HEK293 (cell line): ENCODE data around the gene RBM22.

ENCODE experiments used
- BCL6B ChIP-seq: fragments of 450-650 bp; formaldehyde crosslinking; IDR thresholded peaks from 2 replicates; pipeline ENCODE4 v1.5.1; 2017; ENCODE audit warnings: missing biosample characterization, missing genetic modification characterization
- ELK4 ChIP-seq: IDR thresholded peaks from 2 replicates; pipeline ENCODE4 v1.6.1; 2011; ENCODE audit warnings: mild to moderate bottlenecking, low read depth, low read length, borderline replicate concordance
- GLIS1 ChIP-seq: fragments of 450-650 bp; formaldehyde crosslinking; IDR thresholded peaks from 2 replicates; pipeline ENCODE4 v1.5.1; 2016; ENCODE audit warnings: missing biosample characterization, missing genetic modification characterization
- OSR2 ChIP-seq: fragments of 450-650 bp; formaldehyde crosslinking; IDR thresholded peaks from 2 replicates; pipeline ENCODE4 v1.5.1; 2016; ENCODE audit warnings: missing biosample characterization, missing genetic modification characterization
- PRDM2 ChIP-seq: fragments of 450-650 bp; formaldehyde crosslinking; IDR thresholded peaks from 2 replicates; pipeline ENCODE4 v1.5.1; 2016; ENCODE audit warnings: missing biosample characterization, missing genetic modification characterization, borderline replicate concordance
- PRDM6 ChIP-seq: fragments of 450-650 bp; formaldehyde crosslinking; IDR thresholded peaks from 2 replicates; pipeline ENCODE4 v1.5.1; 2017; ENCODE audit warnings: missing biosample characterization, missing genetic modification characterization
- ZBTB1 ChIP-seq: fragments of 450-650 bp; formaldehyde crosslinking; IDR thresholded peaks from 2 replicates; pipeline ENCODE4 v1.5.1; 2016; ENCODE audit warnings: missing biosample characterization, missing genetic modification characterization
- ZNF112 ChIP-seq: fragments of 450-650 bp; formaldehyde crosslinking; IDR thresholded peaks from 2 replicates; pipeline ENCODE4 v1.5.0; 2017; ENCODE audit warnings: missing biosample characterization, missing genetic modification characterization
- ZNF133 ChIP-seq: fragments of 450-650 bp; formaldehyde crosslinking; IDR thresholded peaks from 2 replicates; pipeline ENCODE4 v1.5.1; 2016; ENCODE audit warnings: missing biosample characterization, missing genetic modification characterization
- ZNF138 ChIP-seq: fragments of 450-650 bp; formaldehyde crosslinking; IDR thresholded peaks from 2 replicates; pipeline ENCODE4 v1.5.1; 2016; ENCODE audit warnings: missing biosample characterization, missing genetic modification characterization, borderline replicate concordance
- ZNF16 ChIP-seq: fragments of 450-650 bp; formaldehyde crosslinking; IDR thresholded peaks from 2 replicates; pipeline ENCODE4 v1.5.1; 2016; ENCODE audit warnings: low read depth, missing biosample characterization, missing genetic modification characterization
- ZNF211 ChIP-seq: fragments of 450-650 bp; formaldehyde crosslinking; IDR thresholded peaks from 2 replicates; pipeline ENCODE4 v1.5.1; 2016; ENCODE audit warnings: low read depth, missing biosample characterization, missing genetic modification characterization
- ZNF24 ChIP-seq: fragments of 450-650 bp; formaldehyde crosslinking; IDR thresholded peaks from 2 replicates; pipeline ENCODE4 v1.5.1; 2016; ENCODE audit warnings: missing biosample characterization, missing genetic modification characterization
- ZNF341 ChIP-seq: fragments of 450-650 bp; formaldehyde crosslinking; IDR thresholded peaks from 2 replicates; pipeline ENCODE4; 2016; ENCODE audit warnings: low read depth, missing biosample characterization, missing genetic modification characterization
- ZNF510 ChIP-seq: fragments of 450-650 bp; formaldehyde crosslinking; IDR thresholded peaks from 2 replicates; pipeline ENCODE4 v1.5.1; 2018; ENCODE audit warnings: mild to moderate bottlenecking, missing genetic modification characterization, missing biosample characterization; ENCODE audit not compliant: insufficient replicate concordance
- ZNF549 ChIP-seq: fragments of 450-650 bp; IDR thresholded peaks from 2 replicates; pipeline ENCODE4 v1.5.1; 2018; ENCODE audit warnings: missing biosample characterization, missing genetic modification characterization, mild to moderate bottlenecking, inconsistent platforms, moderate library complexity
- ZNF585B ChIP-seq: fragments of 450-650 bp; formaldehyde crosslinking; IDR thresholded peaks from 2 replicates; pipeline ENCODE4 v1.5.1; 2016; ENCODE audit warnings: missing biosample characterization, missing genetic modification characterization
- ZNF621 ChIP-seq: fragments of 450-650 bp; formaldehyde crosslinking; IDR thresholded peaks from 2 replicates; pipeline ENCODE4 v1.5.1; 2017; ENCODE audit warnings: missing biosample characterization, missing genetic modification characterization
- ZNF623 ChIP-seq: fragments of 450-650 bp; formaldehyde crosslinking; IDR thresholded peaks from 2 replicates; pipeline ENCODE4 v1.5.1; 2016; ENCODE audit warnings: missing biosample characterization, missing genetic modification characterization
- ZNF626 ChIP-seq: fragments of 450-650 bp; sonication (Bioruptor Pico); formaldehyde crosslinking; IDR thresholded peaks from 2 replicates; pipeline ENCODE4 v1.5.1; 2018; ENCODE audit warnings: missing biosample characterization, missing genetic modification characterization, inconsistent platforms
- ZNF639 ChIP-seq: fragments of 450-650 bp; formaldehyde crosslinking; IDR thresholded peaks from 2 replicates; pipeline ENCODE4 v1.5.1; 2016; ENCODE audit warnings: missing biosample characterization, missing genetic modification characterization
- ZNF664 ChIP-seq: fragments of 450-650 bp; formaldehyde crosslinking; IDR thresholded peaks from 2 replicates; pipeline ENCODE4 v1.5.1; 2016; ENCODE audit warnings: missing biosample characterization, missing genetic modification characterization
- ZNF692 ChIP-seq: fragments of 450-650 bp; formaldehyde crosslinking; IDR thresholded peaks from 2 replicates; pipeline ENCODE4 v1.5.1; 2016; ENCODE audit warnings: missing biosample characterization, missing genetic modification characterization
- ZNF707 ChIP-seq: fragments of 450-650 bp; formaldehyde crosslinking; IDR thresholded peaks from 2 replicates; pipeline ENCODE4 v1.5.1; 2016; ENCODE audit warnings: missing biosample characterization, missing genetic modification characterization
- ZNF776 ChIP-seq: fragments of 450-650 bp; formaldehyde crosslinking; IDR thresholded peaks from 2 replicates; pipeline ENCODE4 v1.5.0; 2017; ENCODE audit warnings: missing biosample characterization, missing genetic modification characterization, borderline replicate concordance
- ZSCAN5A ChIP-seq: fragments of 450-650 bp; formaldehyde crosslinking; IDR thresholded peaks from 2 replicates; pipeline ENCODE4 v1.5.1; 2016; ENCODE audit warnings: missing biosample characterization, missing genetic modification characterization

The RBM22 gene

GRCh38 chr5:150645070-150645700, 55.7 kb downstream of the RBM22 start (continued):
- TF ChIP-seq ZSCAN5A (tag by site-specific recombination) (no peak), ZNF692 (tag by site-specific recombination) (no peak), ZNF133 (tag by site-specific recombination) (no peak), ELK4 (no peak), ZNF639 (tag by site-specific recombination) (0 out of 2 replicates have a peak, but pooled peaks have one; percentile 26), ZNF664 (tag by site-specific recombination) (no peak), ZNF16 (no peak), ZNF510 (tag by site-specific recombination) (no peak), GLIS1 (tag by site-specific recombination) (peak; percentile 77), PRDM6 (no peak), ZNF776 (tag by site-specific recombination) (no peak), ZNF341 (tag by site-specific recombination) (0 out of 2 replicates have a peak, but pooled peaks have one; percentile 24), ZNF621 (tag by site-specific recombination) (no peak), ZNF585B (tag by site-specific recombination) (no peak), ZNF549 (tag by site-specific recombination) (no peak), BCL6B (tag by site-specific recombination) (no peak), ZNF626 (tag by site-specific recombination) (no peak), ZNF138 (tag by site-specific recombination) (no peak), ZNF211 (tag by site-specific recombination) (no peak), ZNF112 (tag by site-specific recombination) (no peak), ZNF24 (tag by site-specific recombination) (peak; percentile 72), ZBTB1 (tag by site-specific recombination) (no peak), ZNF623 (tag by site-specific recombination) (no peak), PRDM2 (tag by site-specific recombination) (no peak), ZNF707 (tag by site-specific recombination) (no peak), OSR2 (tag by site-specific recombination) (peak; percentile 74)
